ENCODE results near the gene THAP4. TPM values are rescaled to one million over a fixed set of nuclear protein-coding genes. Genes with fewer than 3 reads are reported as not detected.
A peak's percentile ranks its signal among the peaks of the same experiment; 100 is the strongest.
"Not testable (repeated sequence)": the region's sequence is repeated elsewhere in the genome, so short reads cannot be mapped to it uniquely, and the experiment has no call there.

The THAP4 gene
- polyA plus RNA-seq, 4 donors = 35.4 to 101 (median 71.5) TPM

DNA sequence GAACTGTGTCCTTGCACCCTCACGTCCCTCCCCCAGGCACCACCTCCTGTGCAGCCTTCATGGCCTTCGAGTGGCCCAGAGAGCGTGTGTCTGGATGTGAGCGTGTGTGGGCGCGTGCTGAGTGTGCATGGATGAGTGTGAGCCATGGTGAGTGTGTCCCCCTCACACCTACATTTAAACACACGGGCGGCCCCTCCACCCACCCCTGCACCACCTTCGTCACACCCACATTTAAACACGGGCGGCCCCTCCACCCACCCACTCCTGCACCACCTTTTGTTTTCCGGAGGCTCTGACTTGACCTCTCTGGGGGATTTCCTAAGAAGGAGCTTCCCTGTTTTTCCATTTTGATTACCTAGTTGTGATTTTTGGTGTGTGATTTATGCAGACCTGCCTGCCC is 31.9 kb upstream of the THAP4 start:
- FAIRE-seq (no peak), DNase-seq (no peak)
- H3K36me3 ChIP-seq (ENCODE audit: control insufficient read depth in 3 of 3, insufficient read depth in 2 of 3, low read depth in 1 of 3, low read length in 3 of 3) = peaks cover 7 to 84% (median 21%) of the 10 kb centered on the region in 3 donors
- no peak overlapping the region for H3K4me3 ChIP-seq (ENCODE audit: low read depth in 1 of 3, low read length in 3 of 3)
- no peaks in the 10 kb centered on the region for H3K27me3 ChIP-seq (ENCODE audit: control insufficient read depth in 3 of 3, insufficient read depth in 3 of 3, low read length in 3 of 3)
- no peaks in the 10 kb centered on the region for H3K9me3 ChIP-seq (ENCODE audit: control insufficient read depth in 2 of 2, insufficient read depth in 1 of 2, low read depth in 1 of 2, low read length in 1 of 2)
- H3K27ac ChIP-seq (ENCODE audit: low read depth in 1 of 3, low read length in 2 of 3) = no peak overlapping the region
- WGBS, 3 donors = 90% methylated on average over 12 of the region's 12 CpGs
- H3K4me1 ChIP-seq (ENCODE audit: control insufficient read depth in 3 of 3, insufficient read depth in 2 of 3, low read depth in 1 of 3, low read length in 2 of 3) = no peaks in the 10 kb centered on the region

DNA sequence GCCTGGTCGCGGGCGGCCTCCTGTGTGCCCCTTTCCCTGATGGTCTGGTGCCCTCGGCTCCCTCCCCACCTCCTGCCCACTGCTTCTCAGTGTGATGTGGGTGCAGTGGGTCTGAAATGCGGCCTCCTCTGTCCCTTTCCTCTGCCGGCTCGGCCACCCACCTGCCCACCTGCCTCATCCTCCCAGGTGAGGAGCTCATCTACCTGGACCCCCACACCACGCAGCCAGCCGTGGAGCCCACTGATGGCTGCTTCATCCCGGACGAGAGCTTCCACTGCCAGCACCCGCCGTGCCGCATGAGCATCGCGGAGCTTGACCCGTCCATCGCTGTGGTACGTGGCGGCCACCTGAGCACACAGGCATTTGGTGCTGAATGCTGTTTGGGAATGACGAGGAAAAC is 31.4 kb upstream of the THAP4 start:
- H3K4me3 ChIP-seq (ENCODE audit: low read depth in 1 of 3, low read length in 3 of 3) = no peak overlapping the region
- no peak for FAIRE-seq
- no peak overlapping the region for H3K27ac ChIP-seq (ENCODE audit: low read depth in 1 of 3, low read length in 2 of 3)
- no peaks in the 10 kb centered on the region for H3K27me3 ChIP-seq (ENCODE audit: control insufficient read depth in 3 of 3, insufficient read depth in 3 of 3, low read length in 3 of 3)
- no peaks in the 10 kb centered on the region for H3K9me3 ChIP-seq (ENCODE audit: control insufficient read depth in 2 of 2, insufficient read depth in 1 of 2, low read depth in 1 of 2, low read length in 1 of 2)
- no peaks in the 10 kb centered on the region for H3K4me1 ChIP-seq (ENCODE audit: control insufficient read depth in 3 of 3, insufficient read depth in 2 of 3, low read depth in 1 of 3, low read length in 2 of 3)
- H3K36me3 ChIP-seq (ENCODE audit: control insufficient read depth in 3 of 3, insufficient read depth in 2 of 3, low read depth in 1 of 3, low read length in 3 of 3) = peaks cover 7 to 80% (median 21%) of the 10 kb centered on the region in 3 donors
- no peak for DNase-seq
- WGBS, 3 donors = 95 to 97% (median 96%) methylated on average over 18 to 21 of the region's 21 CpGs

DNA sequence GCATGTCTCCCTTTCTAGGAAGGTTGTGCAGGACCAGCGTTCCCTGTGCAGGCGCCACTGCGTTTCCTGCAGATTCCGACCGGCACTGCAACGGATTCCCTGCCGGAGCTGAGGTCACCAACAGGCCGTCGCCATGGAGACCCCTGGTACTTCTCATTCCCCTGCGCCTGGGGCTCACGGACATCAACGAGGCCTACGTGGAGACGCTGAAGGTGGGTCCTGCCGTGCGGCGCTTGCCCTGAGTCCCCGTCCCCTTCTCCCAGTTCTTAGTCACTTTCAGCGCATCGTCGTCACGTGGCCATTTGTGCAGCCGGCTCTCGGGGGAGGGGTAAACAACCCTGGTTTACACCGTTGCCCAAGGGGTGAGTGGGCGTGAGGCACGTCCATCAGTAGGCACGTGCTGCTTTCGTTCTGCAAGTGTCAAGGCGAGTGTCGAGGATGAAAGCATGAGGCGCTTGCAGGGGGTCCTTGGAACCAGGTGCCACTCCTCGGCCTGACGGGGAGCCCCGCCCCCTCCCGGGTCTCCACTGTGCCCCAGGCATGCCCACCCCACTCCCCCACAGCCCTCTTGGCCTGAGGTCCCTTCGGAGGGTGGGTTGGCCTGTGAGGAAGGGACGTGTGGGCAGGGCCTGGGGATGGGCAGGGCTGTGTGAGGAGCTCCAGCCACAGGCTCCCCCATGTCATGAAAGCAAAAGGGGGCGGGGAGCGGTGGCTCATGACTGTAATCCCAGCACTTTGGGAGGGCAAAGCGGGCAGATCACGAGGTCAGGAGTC is 29.9 kb upstream of the THAP4 start:
- H3K4me3 ChIP-seq (ENCODE audit: low read depth in 1 of 3, low read length in 3 of 3) = no peak overlapping the region
- H3K27me3 ChIP-seq (ENCODE audit: control insufficient read depth in 3 of 3, insufficient read depth in 3 of 3, low read length in 3 of 3) = no peaks in the 10 kb centered on the region
- peaks cover 7 to 73% (median 19%) of the 10 kb centered on the region in 3 donors for H3K36me3 ChIP-seq (ENCODE audit: control insufficient read depth in 3 of 3, insufficient read depth in 2 of 3, low read depth in 1 of 3, low read length in 3 of 3)
- DNase-seq (no peak), FAIRE-seq (no peak)
- H3K4me1 ChIP-seq (ENCODE audit: control insufficient read depth in 3 of 3, insufficient read depth in 2 of 3, low read depth in 1 of 3, low read length in 2 of 3) = no peaks in the 10 kb centered on the region
- H3K27ac ChIP-seq (ENCODE audit: low read depth in 1 of 3, low read length in 2 of 3) = no peak overlapping the region
- 81 to 92% (median 92%) methylated on average over 42 of the region's 42 CpGs for WGBS, 3 donors
- H3K9me3 ChIP-seq (ENCODE audit: control insufficient read depth in 2 of 2, insufficient read depth in 1 of 2, low read depth in 1 of 2, low read length in 1 of 2) = no peaks in the 10 kb centered on the region

- DNase-seq (no peak), FAIRE-seq (no peak)
- H3K4me3 ChIP-seq (ENCODE audit: low read depth in 1 of 3, low read length in 3 of 3) = no peak overlapping the region
- no peak overlapping the region for H3K27ac ChIP-seq (ENCODE audit: low read depth in 1 of 3, low read length in 2 of 3)
- no peaks in the 10 kb centered on the region for H3K9me3 ChIP-seq (ENCODE audit: control insufficient read depth in 2 of 2, insufficient read depth in 1 of 2, low read depth in 1 of 2, low read length in 1 of 2)
- H3K36me3 ChIP-seq (ENCODE audit: control insufficient read depth in 3 of 3, insufficient read depth in 2 of 3, low read depth in 1 of 3, low read length in 3 of 3) = peaks cover 9 to 73% (median 18%) of the 10 kb centered on the region in 3 donors
- H3K4me1 ChIP-seq (ENCODE audit: control insufficient read depth in 3 of 3, insufficient read depth in 2 of 3, low read depth in 1 of 3, low read length in 2 of 3) = no peaks in the 10 kb centered on the region
- H3K27me3 ChIP-seq (ENCODE audit: control insufficient read depth in 3 of 3, insufficient read depth in 3 of 3, low read length in 3 of 3) = no peaks in the 10 kb centered on the region
- 87 to 89% (median 88%) methylated on average over 23 of the region's 23 CpGs for WGBS, 3 donors
These were observed 28.9 kb upstream of the THAP4 start for GRCh38 chr2:241665731-241666440.

DNA sequence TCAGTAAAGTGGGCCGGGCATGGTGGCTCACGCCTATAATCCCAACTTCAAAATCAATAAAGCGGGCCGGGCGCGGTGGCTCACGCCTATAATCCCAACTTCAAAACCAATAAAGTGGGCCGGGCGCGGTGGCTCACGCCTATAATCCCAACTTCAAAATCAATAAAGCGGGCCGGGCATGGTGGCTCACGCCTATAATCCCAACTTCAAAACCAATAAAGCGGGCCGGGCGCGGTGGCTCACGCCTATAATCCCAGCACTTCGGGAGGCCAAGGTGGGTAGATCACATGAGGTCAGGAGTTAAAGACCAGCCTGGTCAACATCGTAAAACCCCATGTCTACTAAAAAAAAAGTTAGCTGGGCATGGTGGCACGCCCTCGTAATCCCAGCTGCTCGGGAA is 25.8 kb upstream of the THAP4 start:
- H3K9me3 ChIP-seq (ENCODE audit: control insufficient read depth in 2 of 2, insufficient read depth in 1 of 2, low read depth in 1 of 2, low read length in 1 of 2); FAIRE-seq; H3K27me3 ChIP-seq (ENCODE audit: control insufficient read depth in 3 of 3, insufficient read depth in 3 of 3, low read length in 3 of 3); H3K27ac ChIP-seq (ENCODE audit: low read depth in 1 of 3, low read length in 2 of 3); H3K4me3 ChIP-seq (ENCODE audit: low read depth in 1 of 3, low read length in 3 of 3); H3K4me1 ChIP-seq (ENCODE audit: control insufficient read depth in 3 of 3, insufficient read depth in 2 of 3, low read depth in 1 of 3, low read length in 2 of 3): not testable (repeated sequence)
- peaks cover 7 to 70% (median 7%) of the 10 kb centered on the region in 3 donors for H3K36me3 ChIP-seq (ENCODE audit: control insufficient read depth in 3 of 3, insufficient read depth in 2 of 3, low read depth in 1 of 3, low read length in 3 of 3)
- peak in 1 of 2 donors; percentile 13 for DNase-seq
- 83 to 92% (median 89%) methylated on average over 24 of the region's 24 CpGs for WGBS, 3 donors

- Histone ChIP-seq H3K27ac (ENCODE audit: low read depth in 1 of 3, low read length in 2 of 3) (no peak overlapping the region), H3K9me3 (ENCODE audit: control insufficient read depth in 2 of 2, insufficient read depth in 1 of 2, low read depth in 1 of 2, low read length in 1 of 2) (no peaks in the 10 kb centered on the region), H3K4me3 (ENCODE audit: low read depth in 1 of 3, low read length in 3 of 3) (no peak overlapping the region), H3K36me3 (ENCODE audit: control insufficient read depth in 3 of 3, insufficient read depth in 2 of 3, low read depth in 1 of 3, low read length in 3 of 3) (peaks cover 5 to 72% (median 8%) of the 10 kb centered on the region in 3 donors), H3K4me1 (ENCODE audit: control insufficient read depth in 3 of 3, insufficient read depth in 2 of 3, low read depth in 1 of 3, low read length in 2 of 3) (no peaks in the 10 kb centered on the region), H3K27me3 (ENCODE audit: control insufficient read depth in 3 of 3, insufficient read depth in 3 of 3, low read length in 3 of 3) (no peaks in the 10 kb centered on the region)
- DNase-seq (no peak), FAIRE-seq (no peak)
- WGBS, 3 donors = 94 to 95% (median 95%) methylated on average over 14 of the region's 14 CpGs
These were observed 23.7 kb upstream of the THAP4 start for GRCh38 chr2:241660593-241661213.

DNA sequence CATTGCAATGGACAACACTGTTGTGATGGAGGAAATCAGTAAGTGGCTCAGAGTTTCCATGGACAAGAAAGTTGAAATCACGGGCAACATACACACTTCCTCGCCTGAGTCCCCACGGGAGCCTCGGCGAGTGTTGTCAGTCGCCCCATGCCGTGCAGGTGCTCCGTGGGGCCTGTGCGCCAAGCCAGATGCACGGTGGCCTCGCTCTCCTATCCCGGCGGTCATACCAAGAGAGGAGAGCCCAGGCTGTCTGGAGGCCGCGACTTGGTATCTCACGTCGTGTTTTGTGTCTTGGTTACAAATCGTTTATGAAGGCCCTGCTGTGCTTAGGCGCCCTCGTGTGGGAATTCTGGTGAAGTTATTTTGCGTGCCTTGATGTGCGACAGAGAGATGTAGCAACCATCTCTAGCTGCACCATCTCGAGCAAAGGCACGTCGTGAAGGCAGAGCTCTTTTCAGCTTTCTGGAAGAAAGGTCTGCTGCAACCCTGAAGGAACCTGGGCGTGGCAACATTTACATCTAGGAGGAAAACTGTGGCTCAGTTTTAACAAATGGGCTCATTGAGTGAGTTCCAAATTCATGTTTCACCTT is 22.3 kb upstream of the THAP4 start:
- Histone ChIP-seq H3K9me3 (ENCODE audit: control insufficient read depth in 2 of 2, insufficient read depth in 1 of 2, low read depth in 1 of 2, low read length in 1 of 2) (no peaks in the 10 kb centered on the region), H3K36me3 (ENCODE audit: control insufficient read depth in 3 of 3, insufficient read depth in 2 of 3, low read depth in 1 of 3, low read length in 3 of 3) (peaks cover 13 to 82% (median 18%) of the 10 kb centered on the region in 3 donors), H3K27me3 (ENCODE audit: control insufficient read depth in 3 of 3, insufficient read depth in 3 of 3, low read length in 3 of 3) (no peaks in the 10 kb centered on the region), H3K4me3 (ENCODE audit: low read depth in 1 of 3, low read length in 3 of 3) (no peak overlapping the region), H3K4me1 (ENCODE audit: control insufficient read depth in 3 of 3, insufficient read depth in 2 of 3, low read depth in 1 of 3, low read length in 2 of 3) (no peaks in the 10 kb centered on the region), H3K27ac (ENCODE audit: low read depth in 1 of 3, low read length in 2 of 3) (no peak overlapping the region)
- peak; percentile 69 to 72 for DNase-seq
- no peak for FAIRE-seq
- WGBS, 3 donors = 52 to 57% (median 56%) methylated on average over 26 of the region's 26 CpGs

DNA sequence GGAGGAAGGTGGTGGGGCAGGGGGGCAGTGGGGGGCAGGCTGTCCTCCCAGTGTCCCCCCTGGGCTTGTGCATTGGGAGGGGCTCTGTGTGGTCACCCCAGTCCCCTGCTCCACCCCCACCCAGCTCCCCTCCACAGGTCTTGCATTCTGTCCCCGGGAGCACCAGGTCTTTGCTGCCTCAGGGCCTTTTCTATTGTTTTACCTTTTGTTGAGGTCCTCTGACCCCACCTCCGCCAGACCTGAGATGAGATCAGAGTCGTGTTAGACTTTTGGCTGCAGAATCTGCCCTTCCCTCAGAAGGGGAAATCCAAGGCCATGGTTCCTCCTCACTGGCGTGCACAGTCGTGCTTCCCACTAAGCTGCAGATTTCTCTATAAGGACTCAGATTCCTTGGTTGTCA is 21.3 kb upstream of the THAP4 start:
- Histone ChIP-seq H3K27me3 (ENCODE audit: control insufficient read depth in 3 of 3, insufficient read depth in 3 of 3, low read length in 3 of 3) (no peaks in the 10 kb centered on the region), H3K4me3 (ENCODE audit: low read depth in 1 of 3, low read length in 3 of 3) (no peak overlapping the region), H3K36me3 (ENCODE audit: control insufficient read depth in 3 of 3, insufficient read depth in 2 of 3, low read depth in 1 of 3, low read length in 3 of 3) (peaks cover 17 to 88% (median 18%) of the 10 kb centered on the region in 3 donors), H3K4me1 (ENCODE audit: control insufficient read depth in 3 of 3, insufficient read depth in 2 of 3, low read depth in 1 of 3, low read length in 2 of 3) (no peaks in the 10 kb centered on the region), H3K9me3 (ENCODE audit: control insufficient read depth in 2 of 2, insufficient read depth in 1 of 2, low read depth in 1 of 2, low read length in 1 of 2) (no peaks in the 10 kb centered on the region), H3K27ac (ENCODE audit: low read depth in 1 of 3, low read length in 2 of 3) (no peak overlapping the region)
- FAIRE-seq (no peak), DNase-seq (no peak)
- WGBS, 3 donors = 76 to 85% (median 79%) methylated on average over 5 of the region's 5 CpGs
